HepG2 (cell line): ENCODE measurements around the gene PIKFYVE. TPM values are rescaled to one million over a fixed set of nuclear protein-coding genes. Genes with fewer than 3 reads are reported as not detected.

ENCODE experiments used
- CAMTA2 ChIP-seq: sonication (generic); formaldehyde crosslinking; IDR thresholded peaks from 2 replicates; pipeline ENCODE4 v1.4.0; 2020; ENCODE audit warnings: mild to moderate bottlenecking, missing genetic modification reagents, borderline replicate concordance
- CEBPZ ChIP-seq: IDR thresholded peaks from 2 replicates; pipeline ENCODE4 v1.6.1; 2012; ENCODE audit warnings: low read length, improper control_type of control experiment
- GRHL1 ChIP-seq: sonication (generic); formaldehyde crosslinking; conservative IDR thresholded peaks from 2 replicates; pipeline ENCODE4 v1.8.0; 2022; ENCODE audit warnings: missing genetic modification reagents
- HMG20B ChIP-seq: conservative IDR thresholded peaks from 2 replicates; pipeline ENCODE4 v1.6.1; 2016; ENCODE audit warnings: missing genetic modification reagents, missing compliant biosample characterization
- JUN ChIP-seq: sonication (generic); formaldehyde crosslinking; IDR thresholded peaks from 2 replicates; pipeline ENCODE4 v1.4.0; 2020; ENCODE audit warnings: mild to moderate bottlenecking, missing genetic modification reagents
- NCOA5 ChIP-seq: sonication (generic); formaldehyde crosslinking; IDR thresholded peaks from 2 replicates; pipeline ENCODE4 v1.4.0; 2020; ENCODE audit warnings: missing genetic modification reagents
- NFRKB ChIP-seq: fragments of 450-650 bp; IDR thresholded peaks from 2 replicates; pipeline ENCODE4 v1.6.1; 2017
- NFYC ChIP-seq: IDR thresholded peaks from 2 replicates; pipeline ENCODE4 v1.6.1; 2016; ENCODE audit warnings: missing genetic modification reagents, missing compliant biosample characterization
- SNAPC2 ChIP-seq: sonication (generic); formaldehyde crosslinking; IDR thresholded peaks from 2 replicates; pipeline ENCODE4 v1.8.1; 2022; ENCODE audit warnings: mild to moderate bottlenecking, missing genetic modification reagents
- SP2 ChIP-seq: sonication (generic); formaldehyde crosslinking; IDR thresholded peaks from 2 replicates; pipeline ENCODE4 v1.5.1; 2020; ENCODE audit warnings: mild to moderate bottlenecking, missing genetic modification reagents
- STAT5B ChIP-seq: sonication (generic); formaldehyde crosslinking; IDR thresholded peaks from 2 replicates; pipeline ENCODE4 v1.4.0; 2020; ENCODE audit warnings: missing genetic modification reagents
- TBX2 ChIP-seq: sonication (generic); formaldehyde crosslinking; IDR thresholded peaks from 2 replicates; pipeline ENCODE4 v1.5.0; 2020; ENCODE audit warnings: missing genetic modification reagents, mild to moderate bottlenecking, borderline replicate concordance
- TEF ChIP-seq: sonication (generic); formaldehyde crosslinking; IDR thresholded peaks from 2 replicates; pipeline ENCODE4 v1.5.0; 2020; ENCODE audit warnings: missing genetic modification reagents
- ZBTB21 ChIP-seq: sonication (generic); formaldehyde crosslinking; IDR thresholded peaks from 2 replicates; pipeline ENCODE4 v1.4.0; 2020; ENCODE audit warnings: missing genetic modification reagents
- ZC3H13 ChIP-seq: sonication (generic); formaldehyde crosslinking; IDR thresholded peaks from 2 replicates; pipeline ENCODE4 v1.8.1; 2023; ENCODE audit warnings: mild to moderate bottlenecking, missing genetic modification reagents, moderate library complexity
- ZFP1 ChIP-seq: IDR thresholded peaks from 2 replicates; pipeline ENCODE4 v1.6.1; 2016
- ZFP82 ChIP-seq: sonication (generic); formaldehyde crosslinking; IDR thresholded peaks from 2 replicates; pipeline ENCODE4 v1.5.1; 2020; ENCODE audit warnings: mild to moderate bottlenecking, missing genetic modification reagents, borderline replicate concordance
- ZNF34 ChIP-seq: sonication (generic); formaldehyde crosslinking; IDR thresholded peaks from 2 replicates; pipeline ENCODE4 v1.4.0; 2020; ENCODE audit warnings: mild to moderate bottlenecking, missing genetic modification reagents, borderline replicate concordance
- ZNF383 ChIP-seq: sonication (generic); formaldehyde crosslinking; IDR thresholded peaks from 2 replicates; pipeline ENCODE4 v1.4.0; 2020; ENCODE audit warnings: missing genetic modification reagents, mild to moderate bottlenecking, borderline replicate concordance
- ZNF670 ChIP-seq: sonication (generic); formaldehyde crosslinking; IDR thresholded peaks from 2 replicates; pipeline ENCODE4 v1.8.0; 2022; ENCODE audit warnings: mild to moderate bottlenecking, missing genetic modification reagents, borderline replicate concordance
- ZNF672 ChIP-seq: sonication (generic); formaldehyde crosslinking; IDR thresholded peaks from 2 replicates; pipeline ENCODE4 v1.8.1; 2022; ENCODE audit warnings: missing genetic modification reagents
- ZSCAN30 ChIP-seq: sonication (generic); formaldehyde crosslinking; IDR thresholded peaks from 2 replicates; pipeline ENCODE4 v1.5.0; 2020; ENCODE audit warnings: mild to moderate bottlenecking, missing genetic modification reagents
- polyA plus RNA-seq, 8 experiments: library from polyadenylated mRNA; depleted of rRNA in 3 of 8; stranded (reverse) in 7 of 8; unstranded in 1 of 8; fragments of >200 nt; fragmentation: Illumina TruSeq in 4 of 8; extraction: Trizol in 4 of 8; gene quantifications; 2 replicates each; pipeline versions ENCODE4 v1.2.1 to v1.2.3, GENCODE V29; 2011 to 2016; ENCODE audit warnings: low read depth in 4 of 8, missing spikeins in 1 of 8, mixed read lengths in 1 of 8; ENCODE audit not compliant: insufficient read depth in 1 of 8
- total RNA-seq, 5 experiments: library from RNA; depleted of rRNA; stranded (reverse); fragments of >200 nt; fragmentation: Illumina TruSeq; extraction: Trizol; gene quantifications; 2 replicates each; pipeline ENCODE4 v1.2.3, GENCODE V29; 2016; ENCODE audit warnings: low read depth in 1 of 5

Gene PIKFYVE
- total and polyA plus RNA-seq, 2 of the 13 experiments (the other 11 are each of a cell fraction or from before 2014, with no cell fraction given), result 20.2 to 21.7 TPM

- TF ChIP-seq ZC3H13 (CRISPR knock-in tag) (no peak), SP2 (CRISPR knock-in tag) (peak; percentile 57; the same call in 1 of the 2 replicates), NCOA5 (CRISPR knock-in tag) (no peak), CEBPZ (no peak), TBX2 (CRISPR knock-in tag) (peak; percentile 92), ZFP82 (CRISPR knock-in tag) (no peak), ZBTB21 (CRISPR knock-in tag) (no peak), NFRKB (no peak), HMG20B (0 out of 2 replicates have a peak, but pooled peaks have one; percentile 39), STAT5B (CRISPR knock-in tag) (no peak), GRHL1 (CRISPR knock-in tag) (no peak), SNAPC2 (CRISPR knock-in tag) (0 out of 2 replicates have a peak, but pooled peaks have one; percentile 88), ZNF672 (CRISPR knock-in tag) (no peak; the same call in 1 of the 2 replicates), ZNF34 (no peak), ZNF670 (CRISPR knock-in tag) (peak; percentile 62), CAMTA2 (CRISPR knock-in tag) (0 out of 2 replicates have a peak, but pooled peaks have one; percentile 52), ZFP1 (CRISPR knock-in tag) (no peak; the same call in none of the 2 replicates), ZNF383 (peak; percentile 24; the same call in 1 of the 2 replicates), NFYC (CRISPR knock-in tag) (no peak; the same call in 1 of the 2 replicates), TEF (CRISPR knock-in tag) (0 out of 2 replicates have a peak, but pooled peaks have one; percentile 66), JUN (CRISPR knock-in tag) (no peak), ZSCAN30 (CRISPR knock-in tag) (no peak)
These were observed 11.8 kb upstream of the PIKFYVE start (continued) for GRCh38 chr2:208254118-208254870.
